Fibroblast of lung (primary cell): Measurements from ENCODE around the gene KCNAB2.

Experiments
- EZH2 ChIP-seq: IDR thresholded peaks from 2 replicates; pipeline ENCODE4 v1.5.1; 2012; ENCODE audit warnings: low read length, control low read depth, mild to moderate bottlenecking; ENCODE audit errors: missing control alignments
- TF ChIP-seq, protein P1 (sequence below), 2 donors: IDR thresholded peaks in 1 of 2; conservative IDR thresholded peaks in 1 of 2; 1 replicate in 1 of 2; 2 replicates in 1 of 2; pipeline ENCODE4 v1.5.1; 2011 to 2012; ENCODE audit warnings: low read length in 2 of 2, control low read depth in 1 of 2, inconsistent platforms in 1 of 2, low read depth in 1 of 2, mild to moderate bottlenecking in 1 of 2

DNA sequence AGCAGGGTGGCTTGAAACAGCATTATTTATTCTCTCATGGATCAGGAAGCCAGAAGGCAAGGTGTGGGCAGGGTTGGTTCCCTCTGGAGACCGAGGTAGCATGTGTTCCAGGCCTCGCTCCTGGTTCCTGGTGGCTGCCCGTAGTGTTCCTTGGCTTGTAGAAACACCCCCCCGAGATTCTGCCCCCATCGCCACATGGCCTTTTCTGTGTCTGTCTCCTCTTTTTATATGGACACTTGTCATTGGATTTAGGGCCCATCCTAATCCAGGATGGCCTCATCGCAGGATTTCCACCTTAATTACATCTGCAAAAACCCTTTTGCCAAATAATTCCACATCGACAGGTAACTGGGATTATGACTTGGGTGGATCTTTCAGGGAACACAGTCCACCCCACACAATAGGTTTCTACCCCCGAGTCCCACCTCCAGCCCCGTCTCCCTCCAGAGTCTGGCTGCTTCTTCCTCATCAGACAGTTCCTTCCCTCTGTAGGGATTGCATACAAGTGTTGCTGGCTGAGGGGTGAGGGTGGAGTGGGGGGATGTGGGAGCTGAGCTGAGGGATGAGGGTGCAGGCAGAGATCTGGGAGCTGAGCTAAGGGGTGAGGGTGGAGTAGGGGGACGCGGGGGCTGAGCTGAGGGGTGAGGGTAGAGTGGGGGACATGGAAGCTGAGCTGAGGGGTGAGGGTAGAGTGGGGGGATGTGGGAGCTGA lies 41.1 kb upstream of the KCNAB2 start:
- TF ChIP-seq, protein P1, sequence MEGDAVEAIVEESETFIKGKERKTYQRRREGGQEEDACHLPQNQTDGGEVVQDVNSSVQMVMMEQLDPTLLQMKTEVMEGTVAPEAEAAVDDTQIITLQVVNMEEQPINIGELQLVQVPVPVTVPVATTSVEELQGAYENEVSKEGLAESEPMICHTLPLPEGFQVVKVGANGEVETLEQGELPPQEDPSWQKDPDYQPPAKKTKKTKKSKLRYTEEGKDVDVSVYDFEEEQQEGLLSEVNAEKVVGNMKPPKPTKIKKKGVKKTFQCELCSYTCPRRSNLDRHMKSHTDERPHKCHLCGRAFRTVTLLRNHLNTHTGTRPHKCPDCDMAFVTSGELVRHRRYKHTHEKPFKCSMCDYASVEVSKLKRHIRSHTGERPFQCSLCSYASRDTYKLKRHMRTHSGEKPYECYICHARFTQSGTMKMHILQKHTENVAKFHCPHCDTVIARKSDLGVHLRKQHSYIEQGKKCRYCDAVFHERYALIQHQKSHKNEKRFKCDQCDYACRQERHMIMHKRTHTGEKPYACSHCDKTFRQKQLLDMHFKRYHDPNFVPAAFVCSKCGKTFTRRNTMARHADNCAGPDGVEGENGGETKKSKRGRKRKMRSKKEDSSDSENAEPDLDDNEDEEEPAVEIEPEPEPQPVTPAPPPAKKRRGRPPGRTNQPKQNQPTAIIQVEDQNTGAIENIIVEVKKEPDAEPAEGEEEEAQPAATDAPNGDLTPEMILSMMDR (conservative IDR thresholded peaks at IDR 0.05 in 1 of 2, IDR thresholded peaks at IDR 0.05 in 1 of 2; ENCODE audit: low read depth in 1 of 2, low read length in 2 of 2), result no peak
- no peak for TF ChIP-seq EZH2
